H9 (cell line): ENCODE measurements around the gene SPTAN1. TPM values are rescaled to one million over a fixed set of nuclear protein-coding genes. Genes with fewer than 3 reads are reported as not detected.

ENCODE experiments used
- DNase-seq: peaks from one replicate; pipeline ENCODE4 v3.0.0-alpha.2; 2017
- H2AFZ ChIP-seq: one replicate; pipeline ENCODE4 v1.6.1; 2013; ENCODE audit warnings: mild to moderate bottlenecking, low read length, control low read depth, moderate library complexity
- H2AK5ac ChIP-seq: 2 replicates; pipeline ENCODE4 v1.6.1; 2013; ENCODE audit warnings: low read length, control low read depth, mixed read lengths; ENCODE audit not compliant: insufficient read length
- H2BK120ac ChIP-seq: one replicate; pipeline ENCODE4 v1.6.1; 2013; ENCODE audit warnings: low read depth, mild to moderate bottlenecking, low read length, control low read depth, inconsistent platforms; ENCODE audit not compliant: poor library complexity, severe bottlenecking
- H2BK12ac ChIP-seq: 2 replicates; pipeline ENCODE4 v1.6.1; 2013; ENCODE audit warnings: low read length, control low read depth, mixed read lengths, low read depth; ENCODE audit not compliant: insufficient read length
- H2BK15ac ChIP-seq: 2 replicates; pipeline ENCODE4 v1.6.1; 2013; ENCODE audit warnings: low read depth, low read length, control low read depth
- H2BK20ac ChIP-seq: one replicate; pipeline ENCODE4 v1.6.1; 2013; ENCODE audit warnings: low read depth, mild to moderate bottlenecking, low read length, control low read depth, inconsistent platforms; ENCODE audit not compliant: poor library complexity, severe bottlenecking
- H2BK5ac ChIP-seq: 2 replicates; pipeline ENCODE4 v1.6.1; 2013; ENCODE audit warnings: low read length, control low read depth, mixed read lengths; ENCODE audit not compliant: insufficient read length
- H3K14ac ChIP-seq: 2 replicates; pipeline ENCODE4 v1.6.1; 2013; ENCODE audit warnings: low read length, control low read depth; ENCODE audit not compliant: insufficient read depth
- H3K18ac ChIP-seq: 2 replicates; pipeline ENCODE4 v1.6.1; 2013; ENCODE audit warnings: low read depth, mild to moderate bottlenecking, mixed read lengths, low read length, control low read depth; ENCODE audit not compliant: insufficient read length
- H3K23ac ChIP-seq: 2 replicates; pipeline ENCODE4 v1.6.1; 2013; ENCODE audit warnings: low read length, control low read depth, mixed read lengths, low read depth; ENCODE audit not compliant: insufficient read length
- H3K23me2 ChIP-seq: 2 replicates; pipeline ENCODE4 v1.6.1; 2013; ENCODE audit warnings: low read depth, mild to moderate bottlenecking, mixed read lengths, low read length, control low read depth; ENCODE audit not compliant: insufficient read length, poor library complexity, severe bottlenecking
- H3K27ac ChIP-seq: 2 replicates; pipeline ENCODE4 v1.5.1; 2013; ENCODE audit warnings: low read length, control low read depth, mixed read lengths, low read depth; ENCODE audit not compliant: insufficient read length
- H3K27me3 ChIP-seq: 2 replicates; pipeline ENCODE4 v1.6.1; 2013; ENCODE audit warnings: low read length, control low read depth, inconsistent platforms; ENCODE audit not compliant: insufficient read depth
- H3K4ac ChIP-seq: 2 replicates; pipeline ENCODE4 v1.6.1; 2013; ENCODE audit warnings: low read depth, mild to moderate bottlenecking, control low read depth, inconsistent platforms, low read length, moderate library complexity
- H3K4me1 ChIP-seq: 2 replicates; pipeline ENCODE4 v1.6.1; 2013; ENCODE audit warnings: low read length, control low read depth, inconsistent platforms; ENCODE audit not compliant: insufficient read depth
- H3K4me2 ChIP-seq: 2 replicates; pipeline ENCODE4 v1.6.1; 2013; ENCODE audit warnings: low read length, control low read depth, mixed read lengths; ENCODE audit not compliant: insufficient read length, insufficient read depth
- H3K56ac ChIP-seq: 2 replicates; pipeline ENCODE4 v1.6.1; 2013; ENCODE audit warnings: low read depth, mild to moderate bottlenecking, mixed read lengths, low read length, control low read depth; ENCODE audit not compliant: insufficient read length
- H3K79me1 ChIP-seq: 2 replicates; pipeline ENCODE4 v1.6.1; 2013; ENCODE audit warnings: low read depth, mild to moderate bottlenecking, moderate library complexity, low read length, control low read depth, inconsistent platforms; ENCODE audit not compliant: insufficient read depth, poor library complexity, severe bottlenecking
- H3K79me2 ChIP-seq: 2 replicates; pipeline ENCODE4 v1.6.1; 2013; ENCODE audit warnings: low read length, control low read depth, inconsistent platforms; ENCODE audit not compliant: insufficient read depth
- H3K9ac ChIP-seq: 2 replicates; pipeline ENCODE4 v1.6.1; 2013; ENCODE audit warnings: low read length, control low read depth, mixed read lengths; ENCODE audit not compliant: insufficient read length; ENCODE audit errors: extremely low read depth
- H3K9me3 ChIP-seq: one replicate; pipeline ENCODE4 v1.6.1; 2013; ENCODE audit warnings: low read depth, low read length, inconsistent platforms; ENCODE audit not compliant: control insufficient read depth
- H3T11ph ChIP-seq: one replicate; pipeline ENCODE4 v1.6.1; 2013; ENCODE audit warnings: mild to moderate bottlenecking, low read length, control low read depth, inconsistent platforms
- H4K20me1 ChIP-seq: one replicate; pipeline ENCODE4 v1.6.1; 2013; ENCODE audit not compliant: control insufficient read depth, insufficient read length, insufficient read depth
- H4K5ac ChIP-seq: 2 replicates; pipeline ENCODE4 v1.6.1; 2013; ENCODE audit warnings: low read depth, mild to moderate bottlenecking, mixed read lengths, low read length, control low read depth; ENCODE audit not compliant: insufficient read length
- H4K8ac ChIP-seq: replicated peaks from 2 replicates; pipeline ENCODE4 v1.6.1; 2013; ENCODE audit warnings: low read length, control low read depth, mixed read lengths, low read depth; ENCODE audit not compliant: insufficient read length
- H4K91ac ChIP-seq: 2 replicates; pipeline ENCODE4 v1.6.1; 2013; ENCODE audit warnings: low read depth, mild to moderate bottlenecking, moderate library complexity, mixed read lengths, low read length, control low read depth; ENCODE audit not compliant: insufficient read length
- H3K27ac Mint-ChIP-seq, 3 experiments: 2 replicates in 2 of 3; 3 replicates in 1 of 3; pipeline ENCODE4 v1.8.0; 2020 to 2021; ENCODE audit warnings: mixed read lengths in 3 of 3, mild to moderate bottlenecking in 1 of 3, moderate library complexity in 1 of 3
- H3K27me3 Mint-ChIP-seq: 2 replicates; pipeline ENCODE4 v1.8.0; 2021; ENCODE audit warnings: low read depth, mild to moderate bottlenecking, moderate library complexity, mixed read lengths
- H3K36me3 Mint-ChIP-seq, 3 experiments: 2 replicates in 2 of 3; 3 replicates in 1 of 3; pipeline ENCODE4 v1.8.0; 2020 to 2021; ENCODE audit warnings: low read depth in 3 of 3, mixed read lengths in 3 of 3; ENCODE audit not compliant: insufficient read depth in 1 of 3
- H3K4me1 Mint-ChIP-seq, 2 experiments: 2 replicates each; pipeline ENCODE4 v1.8.0; 2020; ENCODE audit warnings: mixed read lengths in 2 of 2
- H3K4me3 Mint-ChIP-seq, 2 experiments: 2 replicates in 1 of 2; 3 replicates in 1 of 2; pipeline ENCODE4 v1.8.0; 2020 to 2021; ENCODE audit warnings: mild to moderate bottlenecking in 2 of 2, mixed read lengths in 2 of 2, moderate library complexity in 1 of 2
- H3K9me3 Mint-ChIP-seq, 2 experiments: 2 replicates in 1 of 2; 3 replicates in 1 of 2; pipeline ENCODE4 v1.8.0; 2020; ENCODE audit warnings: mild to moderate bottlenecking in 2 of 2, mixed read lengths in 2 of 2, moderate library complexity in 1 of 2
- WGBS: extraction: QIAGEN DNeasy Blood & Tissue Kit; methylation state at CpG from one replicate; pipeline ENCODE4 v1.1.7; 2013; ENCODE audit warnings: missing lambda C conversion rate, low lambda C conversion rate, mixed read lengths; ENCODE audit not compliant: insufficient read length; ENCODE audit errors: extremely low coverage; 5-methylcytosine and 5-hydroxymethylcytosine counted together
- total RNA-seq: library from RNA; stranded (reverse); gene quantifications from 2 replicates; pipeline ENCODE4 v1.2.1, GENCODE V29; 2021
- TF ChIP-seq, protein P1 (sequence below): fragments of 200-600 bp; sonication (generic); conservative IDR thresholded peaks from 3 replicates; pipeline ENCODE4 v1.8.0; 2021; ENCODE audit warnings: antibody characterized with exemption, mild to moderate bottlenecking

SPTAN1 gene
- total RNA-seq, 1 experiment from 2014 or later = 213 TPM

GRCh38 chr9:128625391-128626146, 73.2 kb downstream of the SPTAN1 start:
- Histone ChIP-seq H3K9ac (no peak overlapping the region), H2BK15ac (no peak overlapping the region), H3T11ph (no peak overlapping the region), H2AFZ (no peak overlapping the region), H3K79me1 (no peaks in the 10 kb centered on the region), H3K9me3 (no peaks in the 10 kb centered on the region), H4K8ac (no peak overlapping the region), H3K14ac (no peak overlapping the region), H3K4me2 (no peak overlapping the region), H3K56ac (no peak overlapping the region), H3K27me3 (no peaks in the 10 kb centered on the region), H2BK5ac (no peak overlapping the region), H2BK120ac (no peak overlapping the region), H4K91ac (no peak overlapping the region), H3K23ac (no peak overlapping the region), H3K18ac (no peak overlapping the region), H4K5ac (no peak overlapping the region), H2BK12ac (no peak overlapping the region), H3K27ac (no peak overlapping the region), H3K79me2 (no peaks in the 10 kb centered on the region), H3K4ac (no peak overlapping the region), H3K23me2 (no peaks in the 10 kb centered on the region), H3K4me1 (no peaks in the 10 kb centered on the region), H2AK5ac (no peak overlapping the region), H4K20me1 (no peaks in the 10 kb centered on the region), H2BK20ac (no peak overlapping the region)
- H3K4me3 Mint-ChIP-seq = no peak overlapping the region
- H3K27ac Mint-ChIP-seq = peak overlapping the region; percentile 5 to 85 (median 17); a peak in 3 of 7 replicates
- no CpG with 5 or more reads among the region's 20 CpGs for WGBS
- peaks cover 30 to 82% (median 66%) of the 10 kb centered on the region in 3 experiments for H3K36me3 Mint-ChIP-seq
- H3K27me3 Mint-ChIP-seq = no peaks in the 10 kb centered on the region
- no peak for DNase-seq
- no peaks in the 10 kb centered on the region for H3K9me3 Mint-ChIP-seq
- 0 out of 4 replicates have a peak, but pooled peaks cover 0 to 4% of the 10 kb centered on the region in 2 experiments for H3K4me1 Mint-ChIP-seq
- TF ChIP-seq, protein P1, sequence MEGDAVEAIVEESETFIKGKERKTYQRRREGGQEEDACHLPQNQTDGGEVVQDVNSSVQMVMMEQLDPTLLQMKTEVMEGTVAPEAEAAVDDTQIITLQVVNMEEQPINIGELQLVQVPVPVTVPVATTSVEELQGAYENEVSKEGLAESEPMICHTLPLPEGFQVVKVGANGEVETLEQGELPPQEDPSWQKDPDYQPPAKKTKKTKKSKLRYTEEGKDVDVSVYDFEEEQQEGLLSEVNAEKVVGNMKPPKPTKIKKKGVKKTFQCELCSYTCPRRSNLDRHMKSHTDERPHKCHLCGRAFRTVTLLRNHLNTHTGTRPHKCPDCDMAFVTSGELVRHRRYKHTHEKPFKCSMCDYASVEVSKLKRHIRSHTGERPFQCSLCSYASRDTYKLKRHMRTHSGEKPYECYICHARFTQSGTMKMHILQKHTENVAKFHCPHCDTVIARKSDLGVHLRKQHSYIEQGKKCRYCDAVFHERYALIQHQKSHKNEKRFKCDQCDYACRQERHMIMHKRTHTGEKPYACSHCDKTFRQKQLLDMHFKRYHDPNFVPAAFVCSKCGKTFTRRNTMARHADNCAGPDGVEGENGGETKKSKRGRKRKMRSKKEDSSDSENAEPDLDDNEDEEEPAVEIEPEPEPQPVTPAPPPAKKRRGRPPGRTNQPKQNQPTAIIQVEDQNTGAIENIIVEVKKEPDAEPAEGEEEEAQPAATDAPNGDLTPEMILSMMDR = no peak
